Endometrium (tissue), 2 donors: Measurements from ENCODE around the gene MLH1.

ENCODE experiments used
- FAIRE-seq: peaks from 2 replicates; lab custom pipeline; 2012; peaks lifted over from hg19 to GRCh38; lab: Jason Lieb, UNC
- donor health status: control.
- donor health status: control.

Gene MLH1

DNA sequence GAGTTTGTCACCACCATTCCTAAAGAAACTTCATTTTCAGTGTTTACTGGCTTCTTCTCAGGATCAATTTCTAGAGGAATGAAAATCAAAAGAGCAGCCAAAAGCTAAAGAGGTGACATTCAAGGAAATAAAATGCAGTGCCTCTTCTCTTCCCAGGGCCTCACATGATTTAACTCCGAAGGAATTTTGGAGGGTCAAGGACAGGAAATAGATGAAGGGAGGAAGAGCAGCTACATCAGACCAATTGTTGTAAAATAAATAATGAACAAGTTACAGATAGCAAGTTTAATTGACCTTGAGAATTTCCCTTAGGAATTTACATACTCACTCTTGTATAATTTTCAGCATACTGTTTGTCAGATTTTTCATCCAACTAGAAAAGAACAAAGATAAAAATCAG, 103.0 kb downstream of the MLH1 start:
- peak; percentile 81 for FAIRE-seq

DNA sequence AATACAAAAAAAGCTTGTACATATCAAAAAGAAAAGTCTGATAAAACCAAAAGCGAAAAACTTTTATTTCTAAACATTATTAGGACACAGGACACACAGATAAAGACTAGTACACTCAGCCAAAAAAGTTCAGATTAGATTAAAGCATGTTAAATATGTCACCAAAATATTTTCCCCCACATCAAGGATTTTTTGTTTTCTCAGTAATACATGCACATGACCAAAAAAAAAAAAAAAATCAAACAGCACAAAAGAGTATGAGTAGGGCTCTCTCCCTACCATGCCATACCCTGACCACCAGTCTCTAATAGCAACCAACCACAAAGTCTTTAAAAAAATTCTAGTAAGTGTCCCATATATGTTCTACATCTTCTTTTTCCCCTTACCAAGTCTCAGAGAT, 103.7 kb downstream of the MLH1 start:
- FAIRE-seq = no peak

DNA sequence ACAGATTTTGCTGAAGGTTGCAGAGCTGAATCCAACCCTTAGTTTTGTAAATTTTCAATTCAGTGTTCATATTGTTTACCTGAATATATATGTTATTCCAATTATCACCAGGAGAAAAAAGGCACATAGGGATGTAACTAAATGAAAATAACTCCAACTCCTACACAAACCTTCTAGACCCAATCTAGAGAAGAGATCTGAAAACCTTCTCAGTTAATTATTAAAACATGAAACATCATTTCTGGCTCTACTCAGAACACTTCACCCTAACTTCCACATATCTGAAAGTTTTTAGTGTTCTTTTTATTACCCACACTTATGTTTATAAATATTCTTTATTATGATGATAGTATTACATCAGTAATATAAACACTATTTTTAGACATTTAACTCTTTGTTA, 104.5 kb downstream of the MLH1 start:
- peak; percentile 92 for FAIRE-seq

DNA sequence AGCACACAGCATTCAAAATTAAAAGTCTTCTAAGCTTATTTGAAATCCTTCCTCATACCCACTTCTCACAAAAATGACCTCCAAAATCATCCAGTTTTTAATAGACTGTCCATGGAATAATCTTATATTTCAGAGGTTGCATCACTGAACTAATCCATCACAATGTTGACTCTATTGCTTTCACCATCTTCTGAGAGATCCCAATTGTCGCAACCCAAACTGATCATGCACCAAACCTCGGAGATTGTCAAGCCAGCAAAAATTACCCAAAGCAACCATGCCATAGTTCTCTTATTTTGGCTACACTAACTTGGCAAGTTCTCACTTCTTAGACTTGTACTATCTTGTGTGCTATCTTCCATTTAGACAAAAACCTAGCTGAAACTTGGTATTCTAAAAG, 105.6 kb downstream of the MLH1 start:
- FAIRE-seq = no peak

DNA sequence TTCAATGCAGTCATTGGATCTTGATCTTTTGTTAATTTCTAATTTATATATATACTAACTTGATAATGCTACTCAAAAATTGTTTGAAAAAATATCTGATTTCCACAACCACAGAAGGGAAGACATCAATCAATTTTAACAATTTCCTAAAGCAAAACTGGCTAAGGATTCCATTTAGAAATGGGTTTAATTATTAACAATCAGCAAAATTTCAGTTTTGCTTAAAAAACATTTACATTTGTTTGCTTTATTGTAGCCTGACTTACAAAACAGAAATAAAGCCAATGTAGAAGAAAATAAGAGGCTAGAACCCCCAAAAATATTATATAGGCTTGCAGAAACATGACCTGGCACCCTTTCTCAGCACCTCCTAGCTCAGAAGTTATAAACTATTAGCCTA, 106.2 kb downstream of the MLH1 start:
- no peak for FAIRE-seq

DNA sequence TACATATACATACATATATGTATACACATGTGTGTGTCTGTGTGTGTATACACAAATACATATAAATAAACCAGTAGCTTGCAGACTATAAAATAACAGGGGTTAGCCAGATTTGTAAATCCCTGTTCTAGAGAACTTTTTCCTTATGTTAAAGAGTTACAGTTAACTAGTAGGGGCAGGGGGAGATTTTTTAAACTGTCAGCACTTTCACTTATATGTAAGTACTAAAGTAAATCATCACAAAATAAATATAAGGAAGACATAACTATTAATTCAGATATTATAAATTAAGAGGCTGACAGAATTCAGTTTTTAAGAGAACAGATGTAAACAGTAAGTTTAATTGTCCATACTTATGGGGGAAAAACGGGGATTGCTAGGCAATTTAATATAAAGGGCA, 107.1 kb downstream of the MLH1 start:
- FAIRE-seq = no peak
